IMR-90 (cell line): Measurements from ENCODE around the gene NAV1. TPM values are rescaled to one million over a fixed set of nuclear protein-coding genes. Genes with fewer than 3 reads are reported as not detected.

Experiments
- ATAC-seq: fragments of 200-7000 bp; cut with Tn5 transposase; 2 replicates; pipeline ENCODE4 v1.9.1; 2020; ENCODE audit warnings: low read depth, mild to moderate bottlenecking, moderate library complexity
- BruUV-seq: library from RNA; stranded (reverse); fragments of 400-500 nt; replicated peaks from 2 replicates; lab custom pipeline; 2021; lab: Mats Ljungman, UMichigan
- CTCF ChIA-PET: fragments of 300-600 bp; formaldehyde crosslinking; extraction: SDS; loops from one replicate; lab custom pipeline; 2021; ENCODE audit warnings: antibody characterized with exemption; lab: Yijun Ruan, JAX
- POLR2A ChIA-PET: fragments of 300-600 bp; sonication (Branson Sonifier 250); formaldehyde crosslinking; loops from one replicate; lab custom pipeline; 2022; ENCODE audit warnings: antibody characterized with exemption; ENCODE audit not compliant: unreplicated experiment; lab: Charles Lee
- DNase-seq: peaks from one replicate; pipeline ENCODE4 v3.0.0; 2013
- H2AFZ ChIP-seq: replicated peaks from 2 replicates; pipeline ENCODE3; 2013; ENCODE audit warnings: low read length, mild to moderate bottlenecking; ENCODE audit not compliant: poor library complexity
- H2AK5ac ChIP-seq: 2 replicates; pipeline ENCODE4 v1.6.1; 2013; ENCODE audit warnings: low read depth, low read length, inconsistent platforms
- H2AK9ac ChIP-seq: replicated peaks from 2 replicates; pipeline ENCODE3; 2013; ENCODE audit warnings: mild to moderate bottlenecking, low read depth, low read length, moderate library complexity; ENCODE audit not compliant: poor library complexity
- H2BK120ac ChIP-seq: 2 replicates; pipeline ENCODE4 v1.6.1; 2013; ENCODE audit warnings: low read depth, low read length, inconsistent platforms
- H2BK15ac ChIP-seq: 3 replicates; pipeline ENCODE4 v1.6.1; 2013; ENCODE audit warnings: low read depth, low read length, inconsistent platforms
- H2BK20ac ChIP-seq: 2 replicates; pipeline ENCODE4 v1.6.1; 2013; ENCODE audit warnings: low read depth, mild to moderate bottlenecking, inconsistent platforms, low read length, moderate library complexity
- H2BK5ac ChIP-seq: 2 replicates; pipeline ENCODE4 v1.6.1; 2013; ENCODE audit warnings: mild to moderate bottlenecking, low read depth, low read length, inconsistent platforms; ENCODE audit not compliant: poor library complexity, severe bottlenecking
- H3K14ac ChIP-seq: replicated peaks from 2 replicates; pipeline ENCODE4 v1.6.1; 2013; ENCODE audit warnings: low read depth, low read length, inconsistent platforms
- H3K18ac ChIP-seq: 2 replicates; pipeline ENCODE4 v1.6.1; 2013; ENCODE audit warnings: low read depth, low read length, control low read depth
- H3K23ac ChIP-seq: 2 replicates; pipeline ENCODE4 v1.6.1; 2013; ENCODE audit warnings: low read depth, low read length, inconsistent platforms
- H3K27ac ChIP-seq: 2 replicates; pipeline ENCODE4 v1.5.1; 2013; ENCODE audit warnings: mild to moderate bottlenecking, control low read depth, low read length; ENCODE audit not compliant: insufficient read depth
- H3K27me3 ChIP-seq: 2 replicates; pipeline ENCODE4 v1.6.1; 2013; ENCODE audit warnings: low read length; ENCODE audit not compliant: control insufficient read depth, insufficient read depth
- H3K36me3 ChIP-seq: 2 replicates; pipeline ENCODE4 v1.6.1; 2013; ENCODE audit warnings: low read length, mixed read lengths; ENCODE audit not compliant: control insufficient read depth, insufficient read depth
- H3K4ac ChIP-seq: 2 replicates; pipeline ENCODE4 v1.6.1; 2013; ENCODE audit warnings: low read depth, low read length, inconsistent platforms
- H3K4me1 ChIP-seq: 2 replicates; pipeline ENCODE4 v1.6.1; 2013; ENCODE audit warnings: low read length, mixed read lengths; ENCODE audit not compliant: control insufficient read depth, insufficient read depth
- H3K4me2 ChIP-seq: 2 replicates; pipeline ENCODE4 v1.6.1; 2013; ENCODE audit warnings: low read depth, mild to moderate bottlenecking, control low read depth, low read length, moderate library complexity
- H3K4me3 ChIP-seq: 2 replicates; pipeline ENCODE4 v1.5.1; 2013; ENCODE audit warnings: low read depth, mild to moderate bottlenecking, control low read depth, low read length, moderate library complexity; ENCODE audit not compliant: insufficient read depth
- H3K56ac ChIP-seq: 2 replicates; pipeline ENCODE4 v1.6.1; 2013; ENCODE audit warnings: low read length, inconsistent platforms; ENCODE audit not compliant: insufficient read depth; ENCODE audit errors: extremely low read depth
- H3K79me1 ChIP-seq, 2 experiments: 2 replicates each; pipeline ENCODE4 v1.6.1; 2013; ENCODE audit warnings: low read length in 2 of 2, inconsistent platforms in 1 of 2, low read depth in 1 of 2
- H3K9ac ChIP-seq: 2 replicates; pipeline ENCODE4 v1.6.1; 2013; ENCODE audit warnings: low read depth, low read length, control low read depth
- H3K9me1 ChIP-seq: 2 replicates; pipeline ENCODE4 v1.6.1; 2013; ENCODE audit warnings: low read length, inconsistent platforms; ENCODE audit not compliant: insufficient read depth
- H3K9me3 ChIP-seq: 2 replicates; pipeline ENCODE4 v1.6.1; 2013; ENCODE audit warnings: low read length; ENCODE audit not compliant: control insufficient read depth, insufficient read depth
- H4K20me1 ChIP-seq: 2 replicates; pipeline ENCODE4 v1.6.1; 2013; ENCODE audit warnings: low read length, inconsistent platforms; ENCODE audit not compliant: insufficient read depth
- H4K5ac ChIP-seq: 2 replicates; pipeline ENCODE4 v1.6.1; 2013; ENCODE audit warnings: mild to moderate bottlenecking, low read depth, low read length, control low read depth
- H4K8ac ChIP-seq, 2 experiments: 2 replicates each; pipeline ENCODE4 v1.6.1; 2013; ENCODE audit warnings: low read depth in 2 of 2, low read length in 2 of 2, control low read depth in 1 of 2, inconsistent platforms in 1 of 2
- H4K91ac ChIP-seq: 2 replicates; pipeline ENCODE4 v1.6.1; 2013; ENCODE audit warnings: low read depth, low read length, inconsistent platforms; ENCODE audit not compliant: insufficient read depth
- BHLHE40 ChIP-seq: fragments of 150-350 bp; IDR thresholded peaks from 2 replicates; pipeline ENCODE4 v1.6.1; 2016; ENCODE audit warnings: mild to moderate bottlenecking, low read depth, low read length
- CEBPB ChIP-seq: IDR thresholded peaks from 2 replicates; pipeline ENCODE4 v1.6.1; 2012; ENCODE audit warnings: low read depth, low read length, improper control_type of control experiment
- CHD1 ChIP-seq: IDR thresholded peaks from 2 replicates; pipeline ENCODE4 v1.6.1; 2012; ENCODE audit warnings: low read depth, low read length, improper control_type of control experiment
- CTCF ChIP-seq: conservative IDR thresholded peaks from 2 replicates; pipeline ENCODE4 v1.5.1; 2012; ENCODE audit warnings: mild to moderate bottlenecking, low read depth, low read length, improper control_type of control experiment
- FOS ChIP-seq: fragments of 150-350 bp; IDR thresholded peaks from 2 replicates; pipeline ENCODE4 v1.6.1; 2016; ENCODE audit warnings: low read depth, low read length
- MAZ ChIP-seq: IDR thresholded peaks from 2 replicates; pipeline ENCODE4 v1.6.1; 2012; ENCODE audit warnings: low read depth, mild to moderate bottlenecking, low read length, improper control_type of control experiment, moderate library complexity, borderline replicate concordance
- POLR2A ChIP-seq: IDR thresholded peaks from 2 replicates; pipeline ENCODE4 v1.6.1; 2012; ENCODE audit warnings: mild to moderate bottlenecking, low read depth, low read length
- RAD21 ChIP-seq: IDR thresholded peaks from 2 replicates; pipeline ENCODE4 v1.6.1; 2012; ENCODE audit warnings: low read length, improper control_type of control experiment
- RCOR1 ChIP-seq: IDR thresholded peaks from 2 replicates; pipeline ENCODE4 v1.6.1; 2012; ENCODE audit warnings: mild to moderate bottlenecking, low read length, improper control_type of control experiment; ENCODE audit not compliant: insufficient replicate concordance
- WGBS, 2 experiments: methylation state at CpG; one replicate each; pipeline versions ENCODE4 v1.1.5 to v1.1.7; 2013; ENCODE audit warnings: missing lambda C conversion rate in 2 of 2; ENCODE audit not compliant: insufficient read length in 1 of 2; ENCODE audit errors: extremely low coverage in 2 of 2; 5-methylcytosine and 5-hydroxymethylcytosine counted together
- dilution Hi-C: fragments of 300-500 bp; cut with HindIII; formaldehyde crosslinking; loops from one replicate; pipeline ENCODE4 v1.14.3; 2018; ENCODE audit warnings: low sequenced_read_pairs; ENCODE audit not compliant: unreplicated experiment
- in situ Hi-C: fragments of 300-500 bp; cut with MboI; formaldehyde crosslinking; loops from 3 replicates; pipeline ENCODE4 v1.14.3; 2019; ENCODE audit warnings: low sequenced_read_pairs, inconsistent platforms, mixed read lengths
- intact Hi-C: fragments of 100-400 bp; cut with micrococcal nuclease; formaldehyde crosslinking; loops from 2 replicates; pipeline ENCODE4 v1.10.0; 2022
- polyA plus RNA-seq, 3 experiments: library from polyadenylated mRNA; depleted of rRNA; stranded (reverse); fragments of >200 nt; gene quantifications; 2 replicates each; pipeline ENCODE4 v1.2.3, GENCODE V29; 2012; ENCODE audit warnings: low replicate concordance in 1 of 3
- total RNA-seq: library from RNA; depleted of rRNA; stranded (reverse); fragments of >200 nt; gene quantifications from 2 replicates; pipeline ENCODE4 v1.2.3, GENCODE V29; 2012
- TF ChIP-seq, protein P1 (sequence below): fragments of 150-350 bp; IDR thresholded peaks from 2 replicates; pipeline ENCODE4 v1.6.1; 2016; ENCODE audit warnings: low read depth, mild to moderate bottlenecking, low read length, moderate library complexity, borderline replicate concordance
- TF ChIP-seq, protein P2 (sequence below): fragments of 150-350 bp; IDR thresholded peaks from 2 replicates; pipeline ENCODE4 v1.6.1; 2017; ENCODE audit warnings: mild to moderate bottlenecking, antibody characterized with exemption, low read length, low read depth

The NAV1 gene
- total and polyA plus RNA-seq, 2 of the 4 experiments (the other 2 are of a cell fraction), result 14.0 to 23.1 TPM

- peak overlapping the region; percentile 96 for H3K56ac ChIP-seq
- intact Hi-C loops, result no loop called here
- TSS peak; percentile 94 for BruUV-seq
These were observed 35.3 kb upstream of the NAV1 start for GRCh38 chr1:201503397-201504176.

More at GRCh38 chr1:201503397-201504176, 35.3 kb upstream of the NAV1 start:
- Histone ChIP-seq H3K9me1 (peaks cover 43% of the 10 kb centered on the region), H3K27ac (peak overlapping the region; percentile 94), H2BK15ac (peak overlapping the region; percentile 48; the same call in 2 of the 3 replicates), H3K23ac (peak overlapping the region; percentile 97), H4K8ac (peak overlapping the region; percentile 73 to 92), H3K18ac (peak overlapping the region; percentile 77), H3K14ac (peak overlapping the region; percentile 96), H3K4me3 (peak overlapping the region; percentile 79), H3K9me3 (no peaks in the 10 kb centered on the region), H2AK9ac (peak overlapping the region; percentile 90), H2BK20ac (peak overlapping the region; percentile 82), H3K4me2 (peak overlapping the region; percentile 97), H4K91ac (peak overlapping the region; percentile 96), H4K20me1 (peaks cover 48% of the 10 kb centered on the region), H2AK5ac (peak overlapping the region; percentile 91), H3K4ac (peak overlapping the region; percentile 97), H3K27me3 (no peaks in the 10 kb centered on the region), H3K36me3 (peaks cover 31% of the 10 kb centered on the region), H2BK5ac (peak overlapping the region; percentile 94), H2AFZ (no peak overlapping the region), H3K9ac (peak overlapping the region; percentile 95), H4K5ac (peak overlapping the region; percentile 48), H2BK120ac (peak overlapping the region; percentile 95), H3K4me1 (peaks cover 45% of the 10 kb centered on the region), H3K79me1 (peaks cover 4 to 54% of the 10 kb centered on the region in 2 experiments; a peak in 2 of 4 replicates)
- 0% methylated on average over 7 of the region's 13 CpGs; no CpG with 5 or more reads in 1 of the 2 experiments for WGBS, 2 experiments
- ATAC-seq, result peak; percentile 43
- CTCF ChIA-PET, result interaction anchor here (0.7 to 4.5 kb wide), 4 partner anchors 9 to 67 kb away, joined by 3 to 31 read pairs (median 6); no protein-coding TSS in a partner anchor
- TF ChIP-seq POLR2A, result peak; percentile 90
- TF ChIP-seq, protein P1, sequence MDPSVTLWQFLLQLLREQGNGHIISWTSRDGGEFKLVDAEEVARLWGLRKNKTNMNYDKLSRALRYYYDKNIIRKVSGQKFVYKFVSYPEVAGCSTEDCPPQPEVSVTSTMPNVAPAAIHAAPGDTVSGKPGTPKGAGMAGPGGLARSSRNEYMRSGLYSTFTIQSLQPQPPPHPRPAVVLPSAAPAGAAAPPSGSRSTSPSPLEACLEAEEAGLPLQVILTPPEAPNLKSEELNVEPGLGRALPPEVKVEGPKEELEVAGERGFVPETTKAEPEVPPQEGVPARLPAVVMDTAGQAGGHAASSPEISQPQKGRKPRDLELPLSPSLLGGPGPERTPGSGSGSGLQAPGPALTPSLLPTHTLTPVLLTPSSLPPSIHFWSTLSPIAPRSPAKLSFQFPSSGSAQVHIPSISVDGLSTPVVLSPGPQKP, result no peak
- peak; percentile 67; the same call in 1 of the 2 replicates for TF ChIP-seq CEBPB
- peak; percentile 7; the same call in 1 of the 2 replicates for TF ChIP-seq CHD1
- TF ChIP-seq CTCF, result no peak
- no peak for TF ChIP-seq RCOR1
- TF ChIP-seq MAZ, result peak; percentile 74; the same call in 1 of the 2 replicates
- TF ChIP-seq FOS, result peak; percentile 87
- TF ChIP-seq, protein P2, sequence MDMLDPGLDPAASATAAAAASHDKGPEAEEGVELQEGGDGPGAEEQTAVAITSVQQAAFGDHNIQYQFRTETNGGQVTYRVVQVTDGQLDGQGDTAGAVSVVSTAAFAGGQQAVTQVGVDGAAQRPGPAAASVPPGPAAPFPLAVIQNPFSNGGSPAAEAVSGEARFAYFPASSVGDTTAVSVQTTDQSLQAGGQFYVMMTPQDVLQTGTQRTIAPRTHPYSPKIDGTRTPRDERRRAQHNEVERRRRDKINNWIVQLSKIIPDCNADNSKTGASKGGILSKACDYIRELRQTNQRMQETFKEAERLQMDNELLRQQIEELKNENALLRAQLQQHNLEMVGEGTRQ, result no peak
- peak; percentile 31 for TF ChIP-seq RAD21
- TF ChIP-seq BHLHE40, result peak; percentile 4; the same call in 1 of the 2 replicates
- POLR2A ChIA-PET, result interaction anchor here (0.5 to 3.0 kb wide), 7 partner anchors 9 to 943 kb away, joined by 3 to 10 read pairs (median 8); no protein-coding TSS in a partner anchor
- dilution Hi-C loops, result no loop called here
- in situ Hi-C loops, result no loop called here
- DNase-seq, result peak; percentile 100
